NCI-H187 (cell line): Measurements from ENCODE around the gene RPLP1.

ENCODE experiments used
- DNase-seq, 2 experiments: peaks; one replicate each; lab custom pipeline; 2025; lab: John Stamatoyannopoulos, UW

The RPLP1 gene

GRCh38 chr15:69498282-69498681 lies 45.7 kb downstream of the RPLP1 start:
- no peak for DNase-seq

- DNase-seq = no peak
Observed at GRCh38 chr15:69498987-69499386, 46.4 kb downstream of the RPLP1 start.

GRCh38 chr15:69499521-69500211 lies 47.0 kb downstream of the RPLP1 start:
- no peak for DNase-seq

GRCh38 chr15:69500339-69500738 lies 47.7 kb downstream of the RPLP1 start:
- DNase-seq = no peak

- DNase-seq = no peak
Observed at GRCh38 chr15:69501456-69501855, 48.8 kb downstream of the RPLP1 start.

GRCh38 chr15:69502470-69503045 lies 49.9 kb downstream of the RPLP1 start:
- no peak for DNase-seq

- DNase-seq = no peak
Observed at GRCh38 chr15:69504352-69505040, 51.9 kb downstream of the RPLP1 start.
